Thyroid gland (tissue), 4 donors: Measurements from ENCODE around the gene DNAH12. TPM values are rescaled to one million over a fixed set of nuclear protein-coding genes. Genes with fewer than 3 reads are reported as not detected.

Experiments
- DNase-seq, 2 donors: peaks; one replicate each; pipeline ENCODE4 v3.0.0-alpha.2; 2019
- H3K27ac ChIP-seq, 3 donors: fragments of 200-600 bp; sonication (generic); 1 replicate in 2 of 3; 2 replicates in 1 of 3; pipeline ENCODE4 v1.5.1; 2016 to 2019; ENCODE audit warnings: mild to moderate bottlenecking in 1 of 3, moderate library complexity in 1 of 3
- H3K27me3 ChIP-seq: fragments of 200-600 bp; sonication (generic); one replicate; pipeline ENCODE4 v1.5.1; 2019
- H3K36me3 ChIP-seq, 2 donors: fragments of 200-600 bp; sonication (generic); one replicate each; pipeline ENCODE4 v1.5.1; 2016 to 2019
- H3K4me1 ChIP-seq, 2 donors: fragments of 200-600 bp; sonication (generic); one replicate each; pipeline ENCODE4 v1.5.1; 2017 to 2019
- H3K4me3 ChIP-seq, 3 donors: fragments of 200-600 bp; sonication (generic); replicated peaks in 1 of 3; 1 replicate in 2 of 3; 2 replicates in 1 of 3; pipeline ENCODE4 v1.5.1; 2016; ENCODE audit warnings: mild to moderate bottlenecking in 1 of 3
- H3K9me3 ChIP-seq: fragments of 200-600 bp; sonication (generic); one replicate; pipeline ENCODE4 v1.5.1; 2017
- POLR2A ChIP-seq, 2 donors: fragments of 450-650 bp; IDR thresholded peaks; one replicate each; pipeline ENCODE4 v1.6.1; 2017; ENCODE audit warnings: antibody characterized with exemption in 2 of 2, mild to moderate bottlenecking in 2 of 2, moderate library complexity in 1 of 2
- WGBS, 2 donors: methylation state at CpG; one replicate each; pipeline ENCODE4 v1.1.5; 2017; 5-methylcytosine and 5-hydroxymethylcytosine counted together
- intact Hi-C: fragments of 100-400 bp; cut with DNase I; formaldehyde crosslinking; loops from one replicate; pipeline ENCODE4 v1.15.1; 2023
- total RNA-seq, 4 donors: library from RNA; depleted of rRNA; stranded (reverse); fragments of >200 nt; gene quantifications; one replicate each; pipeline ENCODE4 v1.2.3, GENCODE V29; 2016
- TF ChIP-seq, protein P1 (sequence below), 6 experiments: fragments of 200-600 bp in 3 of 6; fragments of 450-650 bp in 3 of 6; sonication (generic) in 3 of 6; IDR thresholded peaks; one replicate each; pipeline ENCODE4 v1.5.1; 2016 to 2019; ENCODE audit warnings: antibody characterized with exemption in 6 of 6, mild to moderate bottlenecking in 2 of 6, inconsistent platforms in 1 of 6, moderate library complexity in 1 of 6

Gene DNAH12
- total RNA-seq, 4 donors from 2014 or later: 0.04 to 0.98 (median 0.19) TPM

GRCh38 chr3:57570878-57571277 is 26.7 kb upstream of the DNAH12 start:
- no peak overlapping the region for H3K27ac ChIP-seq
- no peak for TF ChIP-seq POLR2A (IDR thresholded peaks at IDR 0.05)
- TF ChIP-seq, protein P1, sequence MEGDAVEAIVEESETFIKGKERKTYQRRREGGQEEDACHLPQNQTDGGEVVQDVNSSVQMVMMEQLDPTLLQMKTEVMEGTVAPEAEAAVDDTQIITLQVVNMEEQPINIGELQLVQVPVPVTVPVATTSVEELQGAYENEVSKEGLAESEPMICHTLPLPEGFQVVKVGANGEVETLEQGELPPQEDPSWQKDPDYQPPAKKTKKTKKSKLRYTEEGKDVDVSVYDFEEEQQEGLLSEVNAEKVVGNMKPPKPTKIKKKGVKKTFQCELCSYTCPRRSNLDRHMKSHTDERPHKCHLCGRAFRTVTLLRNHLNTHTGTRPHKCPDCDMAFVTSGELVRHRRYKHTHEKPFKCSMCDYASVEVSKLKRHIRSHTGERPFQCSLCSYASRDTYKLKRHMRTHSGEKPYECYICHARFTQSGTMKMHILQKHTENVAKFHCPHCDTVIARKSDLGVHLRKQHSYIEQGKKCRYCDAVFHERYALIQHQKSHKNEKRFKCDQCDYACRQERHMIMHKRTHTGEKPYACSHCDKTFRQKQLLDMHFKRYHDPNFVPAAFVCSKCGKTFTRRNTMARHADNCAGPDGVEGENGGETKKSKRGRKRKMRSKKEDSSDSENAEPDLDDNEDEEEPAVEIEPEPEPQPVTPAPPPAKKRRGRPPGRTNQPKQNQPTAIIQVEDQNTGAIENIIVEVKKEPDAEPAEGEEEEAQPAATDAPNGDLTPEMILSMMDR (IDR thresholded peaks at IDR 0.05): no peak
- 99% methylated on average over 2 of the region's 2 CpGs for WGBS, 2 donors
- intact Hi-C loops: no loop called here
- no peaks in the 10 kb centered on the region for H3K9me3 ChIP-seq
- H3K27me3 ChIP-seq: no peaks in the 10 kb centered on the region
- peaks cover 34 to 47% of the 10 kb centered on the region in 2 donors for H3K36me3 ChIP-seq
- no peak for DNase-seq
- no peak overlapping the region for H3K4me3 ChIP-seq
- no peaks in the 10 kb centered on the region for H3K4me1 ChIP-seq

DNA sequence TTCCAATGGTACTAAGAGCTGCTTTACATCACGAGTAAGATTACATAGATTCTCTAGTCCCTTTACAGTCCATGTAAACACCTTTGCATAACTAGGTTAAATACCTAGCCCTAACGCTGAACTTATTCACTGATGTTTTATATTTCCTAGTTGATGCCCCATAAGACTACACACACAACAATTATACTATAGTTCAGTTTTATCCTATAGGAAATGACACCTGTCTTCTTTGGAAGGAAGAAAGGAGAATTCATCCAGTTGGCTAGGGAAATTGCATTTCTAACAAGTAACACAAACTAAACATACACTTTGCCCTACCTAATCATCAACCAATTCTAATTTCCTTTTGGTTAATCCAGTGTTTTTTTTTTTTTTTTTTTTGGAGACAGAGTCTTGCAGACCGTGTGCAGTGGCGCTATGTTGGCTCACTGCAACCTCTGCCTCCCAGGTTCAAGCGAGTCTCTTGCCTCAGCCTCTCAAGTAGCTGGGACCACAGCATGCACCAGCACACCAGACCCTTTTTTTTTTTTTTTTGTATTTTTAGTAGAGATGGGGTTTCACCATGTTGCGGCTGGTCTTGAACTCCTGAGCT is 25.8 kb upstream of the DNAH12 start:
- Histone ChIP-seq H3K27ac (no peak overlapping the region), H3K4me1 (no peaks in the 10 kb centered on the region), H3K4me3 (no peak overlapping the region), H3K9me3 (no peaks in the 10 kb centered on the region), H3K27me3 (no peaks in the 10 kb centered on the region), H3K36me3 (peaks cover 34 to 40% of the 10 kb centered on the region in 2 donors)
- no peak for DNase-seq
- intact Hi-C loops: no loop called here
- TF ChIP-seq, protein P1 (IDR thresholded peaks at IDR 0.05): no peak
- no peak for TF ChIP-seq POLR2A (IDR thresholded peaks at IDR 0.05)
- WGBS, 2 donors: 78% methylated on average over 6 of the region's 6 CpGs

GRCh38 chr3:57559526-57559925 is 15.4 kb upstream of the DNAH12 start:
- Histone ChIP-seq H3K4me1 (peaks cover 19 to 25% of the 10 kb centered on the region in 2 donors), H3K36me3 (peaks cover 6 to 10% of the 10 kb centered on the region in 2 donors), H3K9me3 (no peaks in the 10 kb centered on the region), H3K27me3 (no peaks in the 10 kb centered on the region), H3K4me3 (no peak overlapping the region), H3K27ac (no peak overlapping the region)
- intact Hi-C loops: loop anchor here (10.0 kb wide), 1 partner anchor 195 kb away; the partner anchor contains the start of gene SLMAP
- no peak for DNase-seq
- 91 to 98% methylated on average over 1 of the region's 1 CpG for WGBS, 2 donors
- no peak for TF ChIP-seq POLR2A (IDR thresholded peaks at IDR 0.05)
- TF ChIP-seq, protein P1 (IDR thresholded peaks at IDR 0.05): no peak

DNA sequence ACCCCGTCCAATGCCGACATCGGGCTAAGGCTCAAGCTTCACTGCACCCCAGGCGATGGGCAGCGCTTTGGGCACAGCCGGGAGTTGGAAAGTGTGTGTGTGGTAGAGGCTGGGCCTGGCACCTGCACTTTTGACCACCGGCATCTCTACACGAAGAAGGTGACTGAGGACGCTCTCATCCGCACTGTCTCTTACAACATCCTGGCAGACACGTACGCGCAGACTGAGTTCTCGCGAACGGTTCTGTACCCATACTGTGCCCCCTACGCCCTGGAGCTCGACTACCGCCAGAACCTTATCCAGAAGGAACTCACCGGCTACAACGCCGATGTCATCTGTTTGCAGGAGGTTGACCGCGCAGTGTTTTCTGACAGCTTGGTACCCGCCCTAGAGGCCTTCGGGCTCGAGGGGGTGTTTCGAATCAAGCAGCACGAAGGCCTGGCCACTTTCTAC is 13.0 kb upstream of the DNAH12 start:
- Histone ChIP-seq H3K4me3 (peak overlapping the region; percentile 52 to 81 (median 67)), H3K27me3 (no peaks in the 10 kb centered on the region), H3K4me1 (peaks cover 19 to 25% of the 10 kb centered on the region in 2 donors), H3K9me3 (no peaks in the 10 kb centered on the region), H3K27ac (peak overlapping the region in 2 of 3 donors; percentile 83 to 89), H3K36me3 (peaks cover 6 to 10% of the 10 kb centered on the region in 2 donors)
- peak in 1 of 2 donors; percentile 14 for DNase-seq
- WGBS, 2 donors: 1 to 2% methylated on average over 24 to 28 of the region's 29 CpGs
- intact Hi-C loops: loop anchor here (10.0 kb wide), 1 partner anchor 198 kb away; the partner anchor contains the start of gene SLMAP
- no peak for TF ChIP-seq POLR2A (IDR thresholded peaks at IDR 0.05)
- TF ChIP-seq, protein P1 (IDR thresholded peaks at IDR 0.05): no peak

- peak in 1 of 2 donors; percentile 32 for DNase-seq
- peak overlapping the region; percentile 52 to 81 (median 67) for H3K4me3 ChIP-seq
- H3K9me3 ChIP-seq: no peaks in the 10 kb centered on the region
- intact Hi-C loops: loop anchor here (10.0 kb wide), 1 partner anchor 198 kb away; the partner anchor contains the start of gene SLMAP
- H3K27ac ChIP-seq: peak overlapping the region; percentile 83 to 98 (median 89)
- TF ChIP-seq, protein P1 (IDR thresholded peaks at IDR 0.05): no peak
- TF ChIP-seq POLR2A (IDR thresholded peaks at IDR 0.05): no peak
- H3K4me1 ChIP-seq: peaks cover 19 to 25% of the 10 kb centered on the region in 2 donors
- H3K27me3 ChIP-seq: no peaks in the 10 kb centered on the region
- peaks cover 6 to 7% of the 10 kb centered on the region in 2 donors for H3K36me3 ChIP-seq
- WGBS, 2 donors: 0 to 1% methylated on average over 17 to 23 of the region's 54 CpGs
Observed at GRCh38 chr3:57556459-57557084, 12.4 kb upstream of the DNAH12 start.
